Loucy (cell line): Measurements from ENCODE around the gene ZNF717.
"Not testable (repeated sequence)": the region's sequence is repeated elsewhere in the genome, so short reads cannot be mapped to it uniquely, and the experiment has no call there.

ENCODE experiments used
- H2AFZ ChIP-seq: fragments of 200-600 bp; sonication (generic); 2 replicates; pipeline ENCODE4 v1.6.0; 2016; ENCODE audit warnings: antibody characterized with exemption, mild to moderate bottlenecking, low read length, moderate library complexity
- H3F3A ChIP-seq: fragments of 200-600 bp; 2 replicates; pipeline ENCODE4 v1.6.0; 2016; ENCODE audit warnings: antibody characterized with exemption, low read depth, mild to moderate bottlenecking
- H3K27me3 ChIP-seq: fragments of 200-600 bp; sonication (generic); 2 replicates; pipeline ENCODE4 v1.6.1; 2014; ENCODE audit warnings: low read length, mild to moderate bottlenecking; ENCODE audit not compliant: insufficient read depth, poor library complexity, severe bottlenecking
- H3K36me3 ChIP-seq: fragments of 200-600 bp; sonication (generic); 2 replicates; pipeline ENCODE4 v1.6.1; 2016; ENCODE audit warnings: low read length; ENCODE audit not compliant: insufficient read depth
- H3K4me1 ChIP-seq: fragments of 200-600 bp; sonication (generic); 2 replicates; pipeline ENCODE4 v1.5.1; 2014; ENCODE audit warnings: low read length, mild to moderate bottlenecking; ENCODE audit not compliant: insufficient read depth, poor library complexity, severe bottlenecking
- H3K4me2 ChIP-seq: fragments of 200-600 bp; sonication (generic); 2 replicates; pipeline ENCODE4 v1.6.0; 2014; ENCODE audit warnings: antibody characterized with exemption, low read length, low read depth, mild to moderate bottlenecking; ENCODE audit not compliant: poor library complexity, severe bottlenecking
- H3K4me3 ChIP-seq: fragments of 200-600 bp; sonication (generic); 2 replicates; pipeline ENCODE4 v1.5.1; 2014; ENCODE audit warnings: low read length, mild to moderate bottlenecking, mixed read lengths; ENCODE audit not compliant: poor library complexity, severe bottlenecking
- H3K79me2 ChIP-seq: fragments of 200-600 bp; sonication (generic); 2 replicates; pipeline ENCODE4 v1.6.1; 2014; ENCODE audit warnings: low read length; ENCODE audit not compliant: insufficient read depth
- H3K9ac ChIP-seq: fragments of 200-600 bp; sonication (generic); 2 replicates; pipeline ENCODE4 v1.6.0; 2014; ENCODE audit warnings: mild to moderate bottlenecking, low read depth, low read length, moderate library complexity; ENCODE audit not compliant: poor library complexity, severe bottlenecking
- H3K9me2 ChIP-seq: fragments of 200-600 bp; sonication (generic); replicated peaks from 2 replicates; pipeline ENCODE4 v1.6.1; 2016; ENCODE audit warnings: low read depth, low read length, mixed read lengths
- H3K9me3 ChIP-seq: fragments of 200-600 bp; sonication (generic); 2 replicates; pipeline ENCODE4 v1.6.1; 2014; ENCODE audit warnings: mild to moderate bottlenecking, antibody characterized with exemption, low read length, low read depth; ENCODE audit not compliant: insufficient read depth
- H4K20me1 ChIP-seq: fragments of 200-600 bp; sonication (generic); 2 replicates; pipeline ENCODE4 v1.6.0; 2014; ENCODE audit warnings: antibody characterized with exemption, low read length, mild to moderate bottlenecking; ENCODE audit not compliant: insufficient read depth, poor library complexity, severe bottlenecking
- EZH2phosphoT487 ChIP-seq: fragments of 200-600 bp; IDR thresholded peaks from 2 replicates; pipeline ENCODE4 v1.6.1; 2018; ENCODE audit warnings: antibody characterized with exemption, mild to moderate bottlenecking, moderate library complexity, borderline replicate concordance
- TF ChIP-seq, protein P1 (sequence below): fragments of 200-600 bp; sonication (generic); conservative IDR thresholded peaks from 2 replicates; pipeline ENCODE4 v1.5.1; 2014; ENCODE audit warnings: mild to moderate bottlenecking, antibody characterized with exemption, low read length

The ZNF717 gene

GRCh38 chr3:75782506-75782905 is 2.8 kb downstream of the ZNF717 start:
- Histone ChIP-seq H3K9me3 (no peaks in the 10 kb centered on the region), H3K9me2 (no peaks in the 10 kb centered on the region)

DNA sequence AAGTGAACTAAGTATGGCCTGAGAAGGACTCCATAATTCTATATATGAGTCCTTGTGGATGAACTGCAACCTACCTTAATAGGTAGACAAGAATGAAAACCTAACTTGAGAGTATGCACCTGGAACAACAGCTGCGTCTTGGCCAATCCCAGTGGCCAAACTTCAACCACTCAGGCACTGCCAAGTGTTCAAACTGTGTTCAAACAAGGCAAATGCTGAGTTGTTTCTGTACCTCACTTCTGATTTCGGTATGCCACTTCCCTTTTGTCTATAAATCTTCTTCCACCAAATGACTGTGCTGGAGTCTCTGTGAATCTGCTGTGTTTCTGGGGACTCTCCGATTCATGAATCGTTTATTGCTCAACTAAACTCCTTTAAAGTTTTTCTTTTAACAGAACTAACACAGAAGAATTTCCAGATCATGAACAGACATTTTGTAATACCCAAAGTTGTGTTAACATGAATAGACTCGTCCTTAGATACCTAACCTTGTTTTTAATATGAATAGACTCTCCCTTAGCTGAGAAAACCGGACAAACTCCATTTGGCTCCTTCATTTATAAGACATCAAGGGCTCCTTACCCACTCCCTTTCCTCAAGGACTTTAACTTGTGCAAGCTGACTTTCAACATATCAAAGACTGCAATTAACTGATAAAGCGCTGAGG is 4.1 kb downstream of the ZNF717 start:
- no peaks in the 10 kb centered on the region for H3F3A ChIP-seq
- H3K36me3 ChIP-seq = no peaks in the 10 kb centered on the region
- H3K27me3 ChIP-seq = no peaks in the 10 kb centered on the region
- H3K9me2 ChIP-seq = no peaks in the 10 kb centered on the region
- H3K9ac ChIP-seq = no peak overlapping the region
- H4K20me1 ChIP-seq = no peaks in the 10 kb centered on the region
- no peak overlapping the region for H3K4me2 ChIP-seq
- H3K9me3 ChIP-seq = no peaks in the 10 kb centered on the region
- no peak for TF ChIP-seq EZH2phosphoT487
- TF ChIP-seq, protein P1, sequence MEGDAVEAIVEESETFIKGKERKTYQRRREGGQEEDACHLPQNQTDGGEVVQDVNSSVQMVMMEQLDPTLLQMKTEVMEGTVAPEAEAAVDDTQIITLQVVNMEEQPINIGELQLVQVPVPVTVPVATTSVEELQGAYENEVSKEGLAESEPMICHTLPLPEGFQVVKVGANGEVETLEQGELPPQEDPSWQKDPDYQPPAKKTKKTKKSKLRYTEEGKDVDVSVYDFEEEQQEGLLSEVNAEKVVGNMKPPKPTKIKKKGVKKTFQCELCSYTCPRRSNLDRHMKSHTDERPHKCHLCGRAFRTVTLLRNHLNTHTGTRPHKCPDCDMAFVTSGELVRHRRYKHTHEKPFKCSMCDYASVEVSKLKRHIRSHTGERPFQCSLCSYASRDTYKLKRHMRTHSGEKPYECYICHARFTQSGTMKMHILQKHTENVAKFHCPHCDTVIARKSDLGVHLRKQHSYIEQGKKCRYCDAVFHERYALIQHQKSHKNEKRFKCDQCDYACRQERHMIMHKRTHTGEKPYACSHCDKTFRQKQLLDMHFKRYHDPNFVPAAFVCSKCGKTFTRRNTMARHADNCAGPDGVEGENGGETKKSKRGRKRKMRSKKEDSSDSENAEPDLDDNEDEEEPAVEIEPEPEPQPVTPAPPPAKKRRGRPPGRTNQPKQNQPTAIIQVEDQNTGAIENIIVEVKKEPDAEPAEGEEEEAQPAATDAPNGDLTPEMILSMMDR = no peak
- H3K4me3 ChIP-seq = no peak overlapping the region
- H3K4me1 ChIP-seq = no peaks in the 10 kb centered on the region
- no peak overlapping the region for H2AFZ ChIP-seq
- no peaks in the 10 kb centered on the region for H3K79me2 ChIP-seq

More at GRCh38 chr3:75782506-75782905, 2.8 kb downstream of the ZNF717 start:
- no peak overlapping the region for H3K4me3 ChIP-seq
- H3K4me2 ChIP-seq = no peak overlapping the region
- H3K27me3 ChIP-seq = no peaks in the 10 kb centered on the region
- no peaks in the 10 kb centered on the region for H3K4me1 ChIP-seq
- no peak overlapping the region for H3K9ac ChIP-seq
- H3F3A ChIP-seq = no peaks in the 10 kb centered on the region
- H2AFZ ChIP-seq = no peak overlapping the region
- H4K20me1 ChIP-seq = no peaks in the 10 kb centered on the region
- TF ChIP-seq, protein P1 = no peak
- no peak for TF ChIP-seq EZH2phosphoT487
- no peaks in the 10 kb centered on the region for H3K36me3 ChIP-seq
- H3K79me2 ChIP-seq = no peaks in the 10 kb centered on the region

- H3K27me3 ChIP-seq, H2AFZ ChIP-seq, H3F3A ChIP-seq, H3K9me3 ChIP-seq, H4K20me1 ChIP-seq, H3K4me3 ChIP-seq, H3K9ac ChIP-seq, H3K9me2 ChIP-seq, H3K4me1 ChIP-seq, H3K36me3 ChIP-seq, H3K79me2 ChIP-seq, H3K4me2 ChIP-seq: not testable (repeated sequence)
These were observed 7.6 kb downstream of the ZNF717 start for GRCh38 chr3:75777742-75778141.

DNA sequence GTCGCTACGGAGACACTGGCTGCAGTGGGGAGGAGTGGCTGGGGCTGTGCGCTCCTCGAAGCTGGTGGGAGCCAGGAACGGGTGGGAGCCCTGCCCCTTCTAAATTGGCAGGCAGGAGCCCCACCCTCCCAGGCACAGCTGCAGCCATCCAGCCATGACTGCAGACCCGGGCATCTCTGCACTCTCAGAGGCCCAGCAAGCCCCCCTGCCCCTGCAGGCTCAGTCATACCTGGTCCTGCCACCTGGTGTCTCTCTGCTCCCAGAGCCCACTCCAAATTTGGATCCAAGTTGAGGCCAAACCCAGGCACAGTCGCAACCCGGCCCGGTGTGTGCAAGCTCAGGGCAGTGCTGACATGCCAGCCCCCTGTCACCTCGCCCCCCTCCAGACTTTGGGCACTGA is 13.7 kb downstream of the ZNF717 start:
- not testable (repeated sequence) for H2AFZ ChIP-seq, H3K9me2 ChIP-seq, H3K4me1 ChIP-seq, H3K79me2 ChIP-seq, H3F3A ChIP-seq, H3K9ac ChIP-seq, H3K4me3 ChIP-seq, H4K20me1 ChIP-seq, H3K27me3 ChIP-seq, H3K36me3 ChIP-seq, H3K9me3 ChIP-seq, H3K4me2 ChIP-seq
